ENCODE results near the gene BMAL2.

Gene BMAL2

GRCh38 chr12:27359578-27360340, 27.1 kb downstream of the BMAL2 start:
- DNase-seq (ENCODE audit: low read depth), result no peak

GRCh38 chr12:27361372-27361771, 28.7 kb downstream of the BMAL2 start:
- DNase-seq (ENCODE audit: low read depth), result no peak

- DNase-seq (ENCODE audit: low read depth), result no peak
Measured at GRCh38 chr12:27366621-27367020, 34.0 kb downstream of the BMAL2 start.

- DNase-seq (ENCODE audit: low read depth), result no peak
Measured at GRCh38 chr12:27367078-27367477, 34.4 kb downstream of the BMAL2 start.

- no peak for DNase-seq (ENCODE audit: low read depth)
Measured at GRCh38 chr12:27382171-27382795, 49.6 kb downstream of the BMAL2 start.
